Measurements from ENCODE around the gene ODC1. TPM values are rescaled to one million over a fixed set of nuclear protein-coding genes. Genes with fewer than 3 reads are reported as not detected.

ODC1 gene
- total RNA-seq, 1 experiment from 2014 or later: 78.4 TPM

DNA sequence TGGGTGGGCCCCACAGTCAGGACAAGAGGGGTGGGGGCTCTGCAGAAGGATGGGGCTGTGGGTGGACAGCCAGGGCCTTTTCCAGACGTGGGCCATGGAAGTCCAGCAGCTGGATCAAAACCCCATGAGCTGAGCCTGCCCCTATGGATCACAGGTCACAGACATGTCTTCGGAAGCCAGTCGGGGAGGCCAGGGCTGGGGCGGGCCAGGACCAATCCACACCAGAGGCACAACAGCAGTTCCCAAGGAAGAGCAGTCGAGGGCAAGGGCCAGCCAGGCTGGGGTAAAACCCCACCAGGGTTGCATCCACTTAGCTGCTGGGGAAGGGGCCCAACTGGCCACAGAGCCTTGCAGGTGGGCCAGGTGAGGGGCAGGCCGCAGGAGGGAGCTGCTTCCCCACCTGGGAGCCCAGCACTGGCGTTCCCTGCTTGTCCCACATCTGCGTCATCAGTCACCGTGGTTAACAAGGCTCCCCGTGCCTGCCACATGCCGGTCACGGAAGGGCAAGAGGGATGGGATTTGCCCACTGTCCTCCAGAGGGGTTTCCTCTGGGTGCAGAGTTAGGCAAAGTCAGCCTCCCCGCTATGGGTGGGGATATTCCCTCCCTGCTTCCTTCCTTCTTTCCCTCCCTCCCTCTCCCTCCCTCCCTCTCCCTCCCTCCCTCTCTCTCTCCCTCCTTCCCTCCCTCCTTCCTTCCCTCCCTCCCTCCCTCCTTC, 46.4 kb upstream of the ODC1 start:
- H3K4me1 Mint-ChIP-seq (ENCODE audit: low read depth, unreplicated experiment): peaks cover 33% of the 10 kb centered on the region
- BruUV-seq (replicated peaks): no TSS peak
- no peaks in the 10 kb centered on the region for H3K9me3 Mint-ChIP-seq (ENCODE audit: low read depth, unreplicated experiment)
- CTCF ChIA-PET: interaction anchor here (0.6 to 1.5 kb wide), 4 partner anchors 10 to 90 kb away, joined by 3 to 10 read pairs (median 4); partner anchors contain the start of gene ODC1
- H3K36me3 Mint-ChIP-seq (ENCODE audit: insufficient read depth, unreplicated experiment): peaks cover 17% of the 10 kb centered on the region
- no peak overlapping the region for H3K4me3 Mint-ChIP-seq (ENCODE audit: low read depth, unreplicated experiment)
- peak overlapping the region; percentile 75 for H3K27ac Mint-ChIP-seq (ENCODE audit: unreplicated experiment)
- peaks cover 18% of the 10 kb centered on the region for H3K27me3 Mint-ChIP-seq (ENCODE audit: unreplicated experiment)
- no peak for TF ChIP-seq CTCF (IDR thresholded peaks at IDR 0.05; ENCODE audit: unreplicated experiment)
- intact Hi-C loops (cut with micrococcal nuclease; ENCODE audit: unreplicated experiment): loop anchor here (5.0 kb wide), 1 partner anchor 38 kb away; no protein-coding TSS in a partner anchor
- no peak for DNase-seq

GRCh38 chr2:10493634-10494281, 45.6 kb upstream of the ODC1 start:
- Mint-ChIP-seq H3K36me3 (ENCODE audit: insufficient read depth, unreplicated experiment) (peaks cover 17% of the 10 kb centered on the region), H3K27ac (ENCODE audit: unreplicated experiment) (peak overlapping the region; percentile 75), H3K27me3 (ENCODE audit: unreplicated experiment) (peaks cover 18% of the 10 kb centered on the region), H3K4me3 (ENCODE audit: low read depth, unreplicated experiment) (no peak overlapping the region), H3K9me3 (ENCODE audit: low read depth, unreplicated experiment) (no peaks in the 10 kb centered on the region), H3K4me1 (ENCODE audit: low read depth, unreplicated experiment) (peaks cover 33% of the 10 kb centered on the region)
- DNase-seq: peak; percentile 95
- no peak for TF ChIP-seq CTCF (IDR thresholded peaks at IDR 0.05; ENCODE audit: unreplicated experiment)
- CTCF ChIA-PET: interaction anchor here (0.6 to 1.6 kb wide), 7 partner anchors 11 to 806 kb away, joined by 3 to 10 read pairs (median 4); partner anchors contain the start of gene ODC1
- BruUV-seq (replicated peaks): TSS peak; percentile 55
- intact Hi-C loops (cut with micrococcal nuclease; ENCODE audit: unreplicated experiment): loop anchor here (1.0 to 5.0 kb wide), 2 partner anchors 39 to 43 kb away; no protein-coding TSS in a partner anchor

DNA sequence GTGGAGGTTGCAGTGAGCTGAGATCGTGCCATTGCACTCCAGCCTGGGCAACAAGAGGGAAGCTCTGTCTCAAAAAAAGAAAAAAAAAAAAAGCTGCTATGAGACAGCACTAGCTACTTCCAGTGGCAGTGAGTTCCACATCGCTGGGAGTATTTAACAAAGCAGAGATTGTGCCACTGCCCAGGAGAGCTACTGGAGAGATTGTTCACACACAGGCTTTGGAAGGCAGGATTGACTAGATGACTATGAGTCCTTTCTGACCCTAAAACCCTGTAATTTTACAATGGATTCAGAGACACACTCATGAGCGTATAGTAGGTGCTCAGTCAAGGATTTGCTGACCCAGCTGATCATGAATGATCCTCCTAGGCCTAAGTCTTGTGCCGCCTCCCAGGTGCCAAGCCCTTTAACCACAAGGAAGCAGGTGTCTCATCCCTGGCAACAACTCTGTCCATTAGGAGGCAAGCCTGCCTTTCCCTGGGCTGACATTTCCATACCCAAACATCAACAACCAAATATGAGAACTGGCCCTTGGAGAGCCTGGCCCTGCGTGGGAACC, 45.0 kb upstream of the ODC1 start:
- peaks cover 18% of the 10 kb centered on the region for H3K27me3 Mint-ChIP-seq (ENCODE audit: unreplicated experiment)
- H3K36me3 Mint-ChIP-seq (ENCODE audit: insufficient read depth, unreplicated experiment): peaks cover 16% of the 10 kb centered on the region
- no peak overlapping the region for H3K4me3 Mint-ChIP-seq (ENCODE audit: low read depth, unreplicated experiment)
- H3K27ac Mint-ChIP-seq (ENCODE audit: unreplicated experiment): peak overlapping the region; percentile 75
- H3K9me3 Mint-ChIP-seq (ENCODE audit: low read depth, unreplicated experiment): no peaks in the 10 kb centered on the region
- peaks cover 30% of the 10 kb centered on the region for H3K4me1 Mint-ChIP-seq (ENCODE audit: low read depth, unreplicated experiment)
- intact Hi-C loops (cut with micrococcal nuclease; ENCODE audit: unreplicated experiment): loop anchor here (1.0 to 5.0 kb wide), 2 partner anchors 39 to 43 kb away; no protein-coding TSS in a partner anchor
- no peak for DNase-seq
- CTCF ChIA-PET: interaction anchor here (0.6 to 1.6 kb wide), 7 partner anchors 12 to 806 kb away, joined by 3 to 10 read pairs (median 4); partner anchors contain the start of gene ODC1
- no peak for TF ChIP-seq CTCF (IDR thresholded peaks at IDR 0.05; ENCODE audit: unreplicated experiment)
- TSS peak; percentile 90 for BruUV-seq (replicated peaks)

DNA sequence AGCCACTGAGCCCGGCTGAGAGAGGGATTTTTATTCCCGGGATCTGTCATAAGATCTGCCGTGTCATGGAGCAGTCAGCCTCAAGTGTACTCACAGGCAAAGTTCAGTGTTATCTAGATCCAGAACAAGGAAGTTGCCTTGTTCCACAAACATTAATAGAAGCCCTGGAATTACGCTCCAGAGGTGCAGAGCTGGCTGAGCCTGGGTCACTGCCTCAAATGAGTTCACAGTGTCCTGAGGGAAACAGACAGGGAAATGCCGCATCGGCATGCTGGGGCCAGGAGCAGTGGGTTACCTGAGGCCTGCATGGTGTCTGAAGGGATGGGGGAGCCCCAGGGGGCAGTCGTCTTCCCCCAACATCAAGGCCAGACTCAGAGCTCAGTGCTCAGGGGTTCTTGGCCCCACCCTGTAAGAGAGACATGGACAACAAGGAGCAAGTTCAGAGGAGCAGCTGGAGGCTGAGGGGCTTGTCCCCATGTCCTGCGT, 42.7 kb upstream of the ODC1 start:
- intact Hi-C loops (cut with micrococcal nuclease; ENCODE audit: unreplicated experiment): loop anchor here (5.0 kb wide), 1 partner anchor 41 kb away; no protein-coding TSS in a partner anchor
- no TSS peak for BruUV-seq (replicated peaks)
- CTCF ChIA-PET: no interaction called here
- peaks cover 14% of the 10 kb centered on the region for H3K36me3 Mint-ChIP-seq (ENCODE audit: insufficient read depth, unreplicated experiment)
- TF ChIP-seq CTCF (IDR thresholded peaks at IDR 0.05; ENCODE audit: unreplicated experiment): no peak
- H3K27ac Mint-ChIP-seq (ENCODE audit: unreplicated experiment): peak overlapping the region; percentile 9
- DNase-seq: peak; percentile 45
- peaks cover 41% of the 10 kb centered on the region for H3K4me1 Mint-ChIP-seq (ENCODE audit: low read depth, unreplicated experiment)
- H3K27me3 Mint-ChIP-seq (ENCODE audit: unreplicated experiment): peaks cover 10% of the 10 kb centered on the region
- no peak overlapping the region for H3K4me3 Mint-ChIP-seq (ENCODE audit: low read depth, unreplicated experiment)
- H3K9me3 Mint-ChIP-seq (ENCODE audit: low read depth, unreplicated experiment): no peaks in the 10 kb centered on the region

All from Calu3 (cell line).